Measurements from ENCODE around the gene TPRG1L.

The TPRG1L gene

DNA sequence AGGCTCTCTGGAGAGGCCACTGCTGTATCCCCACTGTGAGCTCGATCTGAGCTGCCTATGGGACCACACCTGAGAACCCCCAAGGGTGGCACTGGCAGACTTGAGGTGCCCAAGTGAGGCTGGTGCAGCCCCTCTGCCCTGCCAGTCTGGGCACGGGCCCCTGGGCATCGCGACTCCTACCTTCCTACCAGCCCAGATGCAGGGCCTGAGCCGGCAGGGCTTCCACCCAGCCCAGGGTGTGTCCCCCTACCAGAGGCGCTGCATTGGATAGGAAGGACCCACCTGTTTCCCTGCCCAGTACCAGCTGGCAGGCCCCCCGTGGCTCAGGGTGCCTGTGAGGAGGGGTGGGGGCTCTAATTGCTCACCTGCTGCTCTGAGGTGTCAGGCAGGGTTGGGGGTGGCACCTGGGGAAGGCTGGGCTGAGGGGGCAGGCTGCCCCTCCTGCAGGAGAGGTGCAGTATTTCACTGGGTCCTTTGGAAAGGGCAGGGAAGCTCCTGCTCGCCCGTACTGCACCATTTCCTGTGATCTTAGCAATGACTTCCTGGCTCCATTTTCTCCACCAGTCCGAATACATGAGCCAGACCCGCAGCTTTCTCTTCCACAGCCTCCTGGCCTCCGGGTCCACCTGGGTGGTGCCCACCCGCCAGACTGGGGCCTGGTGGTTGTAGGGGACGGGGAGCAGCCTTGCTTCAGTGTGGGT lies 39.3 kb downstream of the TPRG1L start:
- DNase-seq (ENCODE audit: low read depth) = no peak

DNA sequence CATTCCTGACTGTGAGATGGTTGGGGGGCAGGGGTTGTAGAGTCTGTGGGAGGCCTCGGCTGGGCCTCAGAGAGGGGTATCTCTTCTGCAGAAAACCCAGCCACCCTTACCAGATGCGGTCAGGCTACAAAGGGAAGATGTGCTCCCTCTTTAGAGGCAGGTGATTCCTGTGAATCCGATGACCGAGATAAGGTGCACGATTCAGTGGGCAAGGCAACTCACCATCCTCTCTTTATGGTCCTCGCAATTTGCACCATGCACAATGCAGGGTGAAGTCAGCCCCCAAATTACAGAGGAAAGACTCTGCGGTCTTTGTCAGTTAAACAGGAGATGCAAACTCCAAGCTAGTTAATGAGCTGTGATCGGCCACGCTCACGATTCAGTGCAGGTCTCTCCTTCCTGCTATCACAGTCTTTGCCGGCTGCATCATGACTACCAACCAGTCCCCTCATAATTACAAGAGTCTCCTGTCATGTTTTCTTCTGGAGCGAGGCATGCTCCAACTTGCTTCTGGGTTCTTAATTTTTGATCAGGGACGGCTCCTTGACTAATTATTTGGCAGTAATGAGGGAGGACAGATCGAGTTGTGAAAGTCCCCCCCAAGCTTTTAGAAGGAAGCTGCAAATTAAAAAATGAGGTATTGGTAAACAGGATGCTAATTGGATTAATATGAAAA lies 40.0 kb downstream of the TPRG1L start:
- no peak for DNase-seq (ENCODE audit: low read depth)

DNA sequence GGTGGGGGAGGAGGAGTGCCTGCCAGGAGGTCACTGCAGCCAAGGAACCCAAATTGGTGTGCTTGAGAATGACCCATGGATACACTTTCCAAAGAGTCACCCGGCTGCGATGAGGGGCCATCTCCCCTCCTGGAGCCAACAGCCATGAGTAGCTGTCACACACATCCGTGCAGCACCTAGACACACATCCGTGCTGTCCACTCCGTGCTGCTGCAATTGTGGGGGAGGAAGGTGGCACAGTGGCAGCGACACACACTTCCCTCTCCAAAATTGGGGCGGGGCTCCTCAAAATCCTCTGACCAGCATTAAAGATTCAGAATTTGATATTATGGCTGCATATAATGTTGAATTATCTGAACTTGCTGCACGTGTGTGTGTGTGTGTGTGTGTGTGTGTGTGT lies 43.3 kb downstream of the TPRG1L start:
- no peak for DNase-seq (ENCODE audit: low read depth)

DNA sequence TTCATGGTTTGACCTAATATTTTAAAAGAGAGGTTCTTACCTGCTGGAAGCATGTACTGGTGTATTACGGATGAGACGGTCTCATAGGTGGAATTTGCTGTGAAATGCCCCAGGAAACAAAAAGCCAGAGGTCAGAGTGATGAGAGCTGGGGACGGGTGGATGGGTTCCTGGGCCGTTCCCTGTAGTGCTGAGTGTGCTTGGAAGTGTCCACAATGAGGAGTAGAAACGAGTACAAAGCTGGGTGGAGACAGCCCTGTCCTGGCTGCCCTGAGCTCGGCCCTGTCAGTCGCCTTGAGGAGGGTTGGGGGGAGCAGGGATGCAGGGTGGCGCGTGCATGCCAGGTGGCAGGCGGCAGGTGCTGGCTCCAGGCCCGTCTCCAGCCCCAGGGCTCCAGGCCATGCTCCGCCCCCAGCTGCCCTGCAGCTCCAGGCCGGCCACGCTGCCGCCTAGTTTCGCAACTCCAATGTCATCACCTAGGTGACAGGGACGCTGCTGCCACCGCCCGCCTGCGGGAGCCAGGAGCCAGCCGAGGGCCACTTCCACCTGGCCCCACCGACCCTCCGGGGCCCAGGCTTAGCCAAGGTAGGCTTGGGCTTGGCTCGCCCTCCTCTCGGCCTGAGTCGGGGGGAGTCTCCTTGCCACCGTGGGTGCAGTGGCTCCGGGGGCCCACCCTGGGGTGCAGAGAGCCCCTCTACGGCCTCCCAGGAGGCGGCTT lies 43.9 kb downstream of the TPRG1L start:
- no peak for DNase-seq (ENCODE audit: low read depth)

DNA sequence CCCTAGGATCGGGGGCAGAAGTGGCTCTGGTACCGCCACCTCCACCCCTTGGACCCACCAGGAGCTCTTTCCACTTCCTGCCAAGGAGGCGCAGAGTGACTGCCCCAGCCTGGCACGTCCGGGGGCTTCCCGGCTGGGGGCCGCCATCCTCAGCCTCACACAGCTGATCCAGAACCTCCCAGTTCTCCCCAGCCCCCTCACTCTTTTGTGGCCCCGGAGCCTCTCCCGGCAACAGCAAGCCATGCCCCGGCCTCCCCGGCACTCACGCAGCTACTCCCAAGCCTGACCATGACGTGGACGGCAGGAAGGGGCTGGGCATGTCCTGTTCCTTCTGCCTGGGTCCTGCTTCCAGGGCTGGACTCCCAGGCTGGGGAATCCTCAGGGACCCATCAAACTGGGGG lies 44.6 kb downstream of the TPRG1L start:
- no peak for DNase-seq (ENCODE audit: low read depth)

GRCh38 chr1:3669971-3670431 lies 45.2 kb downstream of the TPRG1L start:
- DNase-seq (ENCODE audit: low read depth) = no peak

GRCh38 chr1:3670823-3671265 lies 46.0 kb downstream of the TPRG1L start:
- no peak for DNase-seq (ENCODE audit: low read depth)

GRCh38 chr1:3671371-3672180 lies 46.8 kb downstream of the TPRG1L start:
- no peak for DNase-seq (ENCODE audit: low read depth)

DNA sequence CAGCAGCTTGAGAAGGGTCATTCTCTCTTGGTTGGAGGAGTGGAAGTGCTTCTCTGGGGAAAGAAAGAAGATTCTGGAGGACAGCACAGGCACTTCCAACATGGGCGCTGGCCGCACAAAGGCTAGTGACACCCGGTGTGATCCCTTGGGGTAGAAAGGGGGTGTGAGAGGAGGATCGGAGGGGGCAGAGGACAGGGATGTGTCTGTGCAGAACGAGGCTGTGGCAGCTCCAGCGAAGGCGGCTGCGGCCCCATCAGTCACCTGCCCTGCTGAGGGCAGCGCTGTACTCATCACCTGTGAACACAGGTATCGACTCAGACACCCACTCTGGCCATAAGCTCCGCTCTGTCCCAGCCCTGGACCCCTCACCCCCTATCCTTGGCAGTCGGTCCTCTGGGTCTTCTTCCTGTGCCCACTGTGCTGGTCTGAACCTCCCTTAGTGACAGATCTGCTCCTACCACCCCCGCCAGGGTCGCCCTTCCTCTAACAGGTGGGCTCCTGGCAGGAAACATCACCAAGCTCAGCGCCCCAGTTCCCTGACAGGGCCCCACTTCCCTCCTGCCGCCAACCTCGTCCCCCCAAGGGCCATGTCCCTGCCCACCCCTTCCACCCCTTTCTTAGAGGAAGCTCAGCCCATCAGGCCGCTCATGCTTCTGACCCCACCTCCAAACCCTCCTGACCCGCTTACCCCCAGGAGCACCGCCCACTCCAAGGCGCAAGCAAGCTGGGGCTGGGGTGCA lies 47.6 kb downstream of the TPRG1L start:
- DNase-seq (ENCODE audit: low read depth) = no peak

DNA sequence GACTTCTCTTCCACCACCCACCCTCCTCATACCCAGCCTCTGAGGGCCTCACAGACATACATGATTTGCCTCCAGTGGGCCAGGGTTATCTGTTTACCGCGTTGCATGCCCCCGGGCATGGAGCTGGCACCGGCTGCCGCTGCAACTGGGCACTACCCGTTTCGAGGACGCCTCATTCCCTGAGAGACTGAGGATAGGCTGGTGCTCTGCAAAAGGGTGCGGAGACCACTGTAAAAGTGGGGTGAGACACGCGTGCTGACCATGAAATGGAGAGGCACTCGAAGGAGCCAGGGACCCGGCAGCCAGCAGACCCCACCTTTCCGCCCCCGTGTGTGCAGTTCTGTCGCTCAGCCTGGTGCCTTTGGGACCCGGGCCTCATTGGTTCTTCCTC lies 48.2 kb downstream of the TPRG1L start:
- DNase-seq (ENCODE audit: low read depth) = no peak

- no peak for DNase-seq (ENCODE audit: low read depth)
These were observed 48.7 kb downstream of the TPRG1L start for GRCh38 chr1:3673381-3674099.

- no peak for DNase-seq (ENCODE audit: low read depth)
These were observed 49.6 kb downstream of the TPRG1L start for GRCh38 chr1:3674100-3675094.

DNA sequence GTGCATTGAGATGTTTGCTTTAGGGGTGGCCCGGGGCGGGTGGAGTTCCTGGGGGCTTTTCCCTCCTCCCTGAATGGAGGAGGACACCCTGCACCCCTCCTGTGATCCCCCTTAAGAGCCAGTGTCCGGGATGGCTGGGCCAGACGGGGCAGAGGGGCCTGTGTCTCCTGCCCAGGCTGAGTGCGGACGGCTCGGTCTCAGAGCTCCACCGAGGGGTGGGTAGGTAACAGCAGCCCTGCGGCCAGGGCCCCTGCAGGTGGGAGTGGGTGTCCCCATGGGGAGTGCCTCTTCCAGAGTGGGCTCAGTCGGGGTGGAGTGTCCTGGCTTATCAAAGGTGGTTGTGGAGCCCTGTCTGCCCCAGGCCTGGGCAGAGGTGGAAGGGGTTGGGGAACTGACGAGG lies 50.6 kb downstream of the TPRG1L start:
- DNase-seq (ENCODE audit: low read depth) = no peak

GRCh38 chr1:3676581-3677470 lies 52.0 kb downstream of the TPRG1L start:
- DNase-seq (ENCODE audit: low read depth) = no peak

DNA sequence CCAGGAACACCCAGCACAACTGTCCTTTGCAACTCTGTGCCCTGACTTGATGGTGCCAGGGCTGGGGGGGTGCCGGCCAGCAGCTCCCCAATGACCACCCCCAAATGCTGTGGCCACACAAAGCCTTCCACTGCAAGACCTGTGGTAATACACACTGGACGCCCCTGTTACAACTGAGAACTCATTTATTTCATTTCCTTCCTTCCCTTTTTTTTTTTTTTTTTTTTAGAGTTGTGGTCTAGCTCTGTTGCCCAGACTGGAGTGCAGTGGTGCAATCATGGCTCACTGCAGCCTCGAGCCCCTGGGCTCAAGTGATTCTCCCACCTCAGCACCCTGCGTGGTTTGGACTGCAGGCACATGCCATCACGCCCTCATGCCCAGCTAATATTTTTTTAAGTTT lies 52.7 kb downstream of the TPRG1L start:
- no peak for DNase-seq (ENCODE audit: low read depth)

- no peak for DNase-seq (ENCODE audit: low read depth)
These were observed 53.7 kb downstream of the TPRG1L start for GRCh38 chr1:3678361-3679097.

DNA sequence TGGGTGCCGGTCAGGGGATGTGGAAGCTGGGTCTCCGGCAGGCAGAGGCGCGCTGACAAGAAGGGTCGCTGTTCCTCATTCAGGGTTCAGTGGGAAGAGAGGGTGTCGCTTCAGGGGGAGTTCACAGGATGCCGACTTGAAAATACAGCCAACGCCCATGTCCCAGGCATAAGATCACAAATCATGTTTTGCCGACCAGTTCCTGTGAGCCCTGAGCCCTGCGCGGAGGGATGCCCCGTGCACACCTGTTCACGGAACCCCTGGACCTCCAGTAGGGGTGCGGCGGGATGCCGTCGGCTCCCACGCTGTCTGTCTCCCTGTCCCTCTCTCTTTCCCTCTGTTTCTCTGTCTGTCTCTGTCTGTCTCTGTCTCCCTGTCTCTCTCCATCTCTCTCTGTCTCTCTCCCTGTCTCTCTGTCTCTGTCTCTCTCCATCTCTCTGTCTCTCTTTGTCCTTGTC lies 54.3 kb downstream of the TPRG1L start:
- DNase-seq (ENCODE audit: low read depth) = no peak

Measured in activated T-cell treated with anti-CD3 and anti-CD28 coated beads for 1 hour (primary cell).